HG03103 (cell line): ENCODE results near the gene SSNA1.
"Not testable (repeated sequence)": the region's sequence is repeated elsewhere in the genome, so short reads cannot be mapped to it uniquely, and the experiment has no call there.

Experiments
- ATAC-seq: cut with Tn5 transposase; IDR thresholded peaks from one replicate; pipeline ENCODE4 v1.9.1; 2021; ENCODE audit warnings: low read depth; ENCODE audit not compliant: unreplicated experiment

SSNA1 gene

GRCh38 chr9:137228968-137229896 lies 40.8 kb downstream of the SSNA1 start:
- ATAC-seq, result no peak

- no peak for ATAC-seq
These were observed 41.6 kb downstream of the SSNA1 start for GRCh38 chr9:137229903-137230704.

- no peak for ATAC-seq
These were observed 42.4 kb downstream of the SSNA1 start, which contains the start of gene SLC34A3 for GRCh38 chr9:137230705-137231371. Gene SLC34A3 (plus strand): TSS chr9:137230901. CDS start chr9:137231703, 802 bp downstream.

DNA sequence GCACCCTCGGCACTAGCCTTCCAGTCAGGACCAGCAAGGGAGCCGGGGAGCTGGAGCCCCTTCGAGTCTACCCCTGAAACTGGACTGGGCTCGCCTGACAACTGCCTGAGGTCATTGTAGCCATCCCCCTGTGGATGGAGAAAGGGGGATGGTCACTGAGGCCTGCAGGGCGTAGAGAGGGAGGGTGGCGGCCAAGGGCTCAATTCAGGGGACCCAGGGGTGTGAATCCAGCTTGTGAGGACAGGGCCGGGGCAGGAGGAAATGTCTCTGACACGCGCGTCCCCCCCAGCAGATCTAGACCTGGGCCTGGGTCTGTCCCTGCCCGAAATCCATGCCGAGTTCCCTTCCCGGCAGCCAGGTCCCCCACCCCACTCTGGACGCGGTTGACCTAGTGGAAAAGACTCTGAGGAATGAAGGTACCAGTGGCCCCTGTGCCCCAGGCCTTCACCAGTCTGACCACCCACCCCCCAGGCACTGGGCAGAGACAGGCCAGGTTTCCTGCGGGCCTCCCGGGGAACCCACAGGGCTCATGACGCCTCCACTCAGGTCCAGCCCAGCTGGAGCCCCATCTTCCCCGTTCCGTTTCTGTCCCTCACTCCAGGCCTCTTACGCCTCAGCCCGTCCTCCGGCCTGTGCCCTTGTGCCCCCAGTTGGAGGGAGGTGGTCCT lies 43.0 kb downstream of the SSNA1 start:
- no peak for ATAC-seq

GRCh38 chr9:137232101-137232500 lies 43.6 kb downstream of the SSNA1 start:
- no peak for ATAC-seq

DNA sequence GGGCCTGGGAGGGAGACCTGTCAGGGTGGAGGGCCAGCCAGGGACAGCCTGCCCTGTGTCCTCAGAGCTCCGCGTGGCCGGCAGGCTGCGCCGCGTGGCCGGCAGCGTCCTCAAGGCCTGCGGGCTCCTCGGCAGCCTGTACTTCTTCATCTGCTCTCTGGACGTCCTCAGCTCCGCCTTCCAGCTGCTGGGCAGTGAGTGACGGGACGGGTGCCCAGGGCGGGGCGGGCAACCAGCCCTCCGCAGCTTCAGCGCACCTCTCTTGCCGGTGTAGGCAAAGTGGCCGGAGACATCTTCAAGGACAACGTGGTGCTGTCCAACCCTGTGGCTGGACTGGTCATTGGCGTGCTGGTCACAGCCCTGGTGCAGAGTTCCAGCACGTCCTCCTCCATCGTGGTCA lies 44.0 kb downstream of the SSNA1 start:
- no peak for ATAC-seq

- ATAC-seq, result no peak
These were observed 44.9 kb downstream of the SSNA1 start for GRCh38 chr9:137233143-137233980.

DNA sequence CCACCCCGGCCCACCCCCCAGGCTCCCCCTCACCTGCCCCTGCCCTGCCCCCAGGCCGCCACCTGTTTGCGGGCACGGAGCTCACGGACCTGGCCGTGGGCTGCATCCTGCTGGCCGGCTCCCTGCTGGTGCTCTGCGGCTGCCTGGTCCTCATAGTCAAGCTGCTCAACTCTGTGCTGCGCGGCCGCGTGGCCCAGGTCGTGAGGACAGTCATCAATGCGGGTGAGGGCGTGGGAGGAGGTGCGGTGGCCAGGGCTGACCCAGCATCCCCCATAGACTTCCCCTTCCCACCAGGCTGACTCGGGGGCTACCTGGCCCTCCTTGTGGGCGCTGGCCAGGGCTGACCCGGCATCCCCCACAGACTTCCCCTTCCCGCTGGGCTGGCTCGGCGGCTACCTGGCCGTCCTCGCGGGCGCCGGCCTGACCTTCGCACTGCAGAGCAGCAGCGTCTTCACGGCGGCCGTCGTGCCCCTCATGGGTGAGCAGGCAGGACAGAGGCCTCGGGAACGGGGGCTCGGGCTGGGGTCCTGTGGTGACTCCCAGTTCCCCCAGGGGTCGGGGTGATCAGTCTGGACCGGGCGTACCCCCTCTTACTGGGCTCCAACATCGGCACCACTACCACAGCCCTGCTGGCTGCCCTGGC lies 45.7 kb downstream of the SSNA1 start:
- ATAC-seq, result no peak

DNA sequence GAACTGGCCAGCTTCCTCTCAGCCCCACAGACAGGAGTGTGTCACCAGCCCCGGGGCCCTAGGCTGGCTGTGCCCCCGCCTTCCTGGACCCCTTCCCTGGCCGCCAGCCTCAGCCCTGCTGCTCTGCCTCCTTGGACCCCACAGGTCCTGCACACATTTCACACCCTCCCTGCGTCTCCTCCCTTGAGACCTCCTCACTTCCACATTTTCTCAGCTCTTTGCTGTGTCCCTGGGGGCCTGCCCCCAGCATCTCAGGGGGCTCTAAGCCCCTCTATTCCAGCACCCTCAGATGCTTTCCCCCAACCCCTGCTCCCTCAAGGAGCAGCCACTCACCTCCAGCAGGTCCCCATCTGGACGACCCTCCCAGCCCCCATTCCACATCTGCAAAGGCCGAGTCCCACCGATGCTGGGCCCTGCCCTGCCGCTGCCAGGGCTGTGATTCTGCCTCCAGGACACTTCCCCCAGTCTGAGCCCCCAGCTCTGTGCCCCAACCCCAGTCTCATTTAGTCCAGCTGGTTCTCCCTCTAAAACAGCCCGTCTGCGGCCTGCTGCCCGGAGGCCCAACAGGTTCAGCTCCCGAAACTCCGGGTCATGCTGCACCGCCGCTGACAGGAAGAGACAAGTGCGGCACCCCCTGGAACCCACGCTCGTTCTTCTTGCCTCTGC lies 46.4 kb downstream of the SSNA1 start:
- no peak for ATAC-seq

DNA sequence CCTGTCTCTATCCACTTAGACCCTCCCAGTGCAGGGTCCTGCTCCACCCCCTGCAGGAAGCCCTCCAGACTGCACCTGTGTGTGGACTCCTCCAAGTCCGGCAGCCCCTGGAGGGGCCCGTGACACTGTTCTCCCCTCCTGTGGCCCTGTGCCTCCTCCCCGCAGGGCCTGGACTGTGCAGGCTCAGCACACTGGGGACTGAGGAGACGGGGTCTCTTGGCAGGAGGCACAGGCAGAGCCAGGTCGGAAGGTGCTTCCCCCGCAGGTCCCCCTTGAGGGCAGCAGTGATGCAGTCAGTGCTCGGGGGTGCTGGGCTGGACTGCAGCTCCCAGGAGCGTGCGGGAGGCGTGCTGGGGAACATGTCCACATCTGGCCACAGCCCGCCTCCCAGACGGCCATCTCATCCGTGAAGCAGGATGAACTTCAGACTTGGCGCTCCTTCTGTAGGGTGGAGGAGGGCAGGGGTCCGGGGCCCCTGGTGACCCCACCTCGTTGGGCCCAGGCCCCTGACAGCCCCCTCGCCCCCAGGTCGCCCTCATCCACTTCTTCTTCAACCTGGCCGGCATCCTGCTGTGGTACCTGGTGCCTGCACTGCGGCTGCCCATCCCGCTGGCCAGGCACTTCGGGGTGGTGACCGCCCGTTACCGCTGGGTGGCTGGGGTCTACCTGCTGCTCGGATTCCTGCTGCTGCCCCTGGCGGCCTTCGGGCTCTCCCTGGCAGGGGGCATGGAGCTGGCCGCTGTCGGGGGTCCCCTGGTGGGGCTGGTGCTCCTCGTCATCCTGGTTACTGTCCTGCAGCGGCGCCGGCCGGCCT lies 47.2 kb downstream of the SSNA1 start:
- no peak for ATAC-seq

DNA sequence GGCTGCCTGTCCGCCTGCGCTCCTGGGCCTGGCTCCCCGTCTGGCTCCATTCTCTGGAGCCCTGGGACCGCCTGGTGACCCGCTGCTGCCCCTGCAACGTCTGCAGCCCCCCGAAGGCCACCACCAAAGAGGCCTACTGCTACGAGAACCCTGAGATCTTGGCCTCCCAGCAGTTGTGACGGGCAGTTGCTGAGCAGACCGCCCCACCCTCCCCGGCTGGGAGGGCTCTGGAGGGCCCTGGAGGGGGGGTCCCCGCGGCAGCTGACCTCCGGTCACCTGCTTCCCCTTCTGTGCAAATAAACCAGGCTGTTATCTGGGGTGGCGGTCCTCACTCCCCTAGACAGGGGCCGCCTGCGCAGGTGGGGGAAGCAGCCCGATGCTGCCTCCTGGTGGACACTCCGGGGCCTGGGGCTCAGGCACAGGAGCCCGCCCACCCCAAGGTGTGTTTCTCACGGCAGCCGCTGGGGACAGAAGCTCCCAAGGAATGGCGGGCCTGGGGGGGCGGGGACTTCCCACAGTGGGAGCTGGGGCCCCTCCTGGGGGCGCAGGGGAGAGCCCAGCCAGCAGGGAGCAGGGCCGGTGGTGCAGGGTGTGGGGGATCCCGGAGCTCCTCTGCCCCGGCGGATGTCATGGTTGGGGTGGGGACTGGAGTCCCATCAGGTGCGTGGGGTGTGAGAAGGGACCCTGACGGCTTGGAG lies 47.9 kb downstream of the SSNA1 start:
- no peak for ATAC-seq

DNA sequence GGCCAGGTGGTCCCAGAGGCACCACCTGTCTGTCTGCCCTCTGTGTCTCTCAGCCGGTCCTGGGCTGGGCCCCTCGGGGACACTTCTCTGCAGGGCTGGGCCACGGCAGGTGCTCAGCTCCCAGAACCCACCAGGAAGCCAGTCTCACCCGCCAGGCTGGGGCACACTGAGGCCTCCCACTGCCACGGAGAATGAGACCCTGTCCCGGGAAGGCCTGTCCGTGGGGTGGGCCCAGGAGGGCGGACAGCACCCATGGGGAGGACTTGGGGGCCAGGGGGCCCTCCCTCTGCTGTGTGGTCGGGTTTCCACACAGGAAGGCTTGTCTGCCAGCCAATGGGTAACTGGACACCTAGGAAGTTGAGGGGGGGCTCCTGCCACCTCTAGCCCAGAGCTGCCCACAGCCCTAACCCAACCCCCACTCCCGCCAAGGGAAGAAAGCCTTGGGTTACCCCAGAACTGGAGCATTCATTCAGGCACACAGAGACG lies 48.5 kb downstream of the SSNA1 start:
- ATAC-seq, result no peak

DNA sequence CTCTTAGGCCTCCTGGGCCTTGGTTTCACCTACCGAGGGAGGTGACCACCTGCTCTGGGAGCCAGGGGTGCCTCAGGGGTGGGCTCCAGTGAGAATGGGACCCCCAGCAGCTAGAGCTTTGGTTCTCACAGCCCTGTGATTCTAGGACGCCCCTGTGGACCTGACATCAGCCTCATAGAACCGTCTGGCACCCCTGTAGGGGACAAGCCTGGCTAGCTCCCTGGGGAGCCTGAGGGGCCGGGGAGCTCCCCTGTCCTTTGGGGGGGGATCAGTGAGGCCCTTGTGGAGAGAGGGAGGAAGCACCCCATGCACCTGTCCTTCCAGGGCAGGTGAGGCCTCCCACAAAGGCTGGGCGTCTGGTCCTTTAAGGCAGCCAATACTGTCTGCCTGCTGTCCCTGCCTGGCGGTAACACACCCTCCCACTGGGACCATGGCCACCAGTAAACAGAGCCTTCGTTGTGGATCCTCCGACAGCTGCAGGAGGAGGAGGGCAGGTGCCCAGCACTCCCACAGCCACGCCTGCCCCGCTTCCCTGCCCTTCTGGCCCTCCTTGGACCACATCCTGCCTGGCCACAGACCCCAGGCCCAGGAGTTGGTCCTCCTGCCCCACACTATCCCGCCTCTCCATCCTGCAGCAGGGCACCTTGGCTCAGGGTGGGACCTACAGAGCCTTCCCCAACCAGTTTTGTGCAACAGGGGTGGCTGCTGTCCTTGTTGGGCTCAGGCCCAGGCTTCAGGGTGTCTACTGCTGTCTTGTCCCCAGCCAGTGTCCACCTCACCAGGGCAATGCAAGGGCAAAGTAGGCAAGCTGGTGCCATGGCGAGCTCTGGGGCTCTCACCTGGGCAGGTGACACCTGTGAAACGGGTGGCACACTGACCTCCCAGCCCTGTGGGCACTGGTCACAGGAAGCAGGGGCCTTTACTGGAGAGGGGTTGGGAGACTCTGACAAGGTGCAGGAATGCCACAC lies 49.6 kb downstream of the SSNA1 start:
- no peak for ATAC-seq

GRCh38 chr9:137239541-137240200 lies 51.2 kb downstream of the SSNA1 start:
- ATAC-seq, result not testable (repeated sequence)
